ENCODE data around the gene DAAM2.

Gene DAAM2

DNA sequence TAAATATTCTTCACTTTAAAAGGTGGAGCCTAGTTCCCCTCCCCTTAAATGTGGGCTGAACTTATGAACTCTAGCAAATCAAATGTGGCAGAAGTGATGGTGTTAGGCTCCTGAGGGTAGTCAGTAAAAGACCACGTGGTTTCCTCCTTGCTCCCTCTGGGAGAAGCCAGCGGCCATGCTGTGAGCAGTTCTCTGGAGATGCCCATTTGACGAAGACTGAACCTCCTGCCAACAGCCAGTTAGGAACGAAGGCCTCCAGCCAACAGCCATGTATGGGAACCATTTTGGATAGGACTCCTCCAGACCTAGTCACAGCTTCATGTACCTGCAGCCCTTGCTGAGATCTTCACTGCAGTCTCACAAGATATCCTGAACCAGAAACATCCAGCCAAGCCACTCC, 149.6 kb downstream of the DAAM2 start:
- no peak for FAIRE-seq
- DNase-seq (ENCODE audit: extremely low spot score, insufficient read length, low read depth): no peak

GRCh38 chr6:39942903-39943580, 150.9 kb downstream of the DAAM2 start:
- DNase-seq (ENCODE audit: extremely low spot score, insufficient read length, low read depth): no peak
- FAIRE-seq: no peak

GRCh38 chr6:39945626-39946025, 153.4 kb downstream of the DAAM2 start:
- DNase-seq (ENCODE audit: extremely low spot score, insufficient read length, low read depth) (no peak), FAIRE-seq (no peak)

- FAIRE-seq (no peak), DNase-seq (ENCODE audit: extremely low spot score, insufficient read length, low read depth) (no peak)
Measured at GRCh38 chr6:39947611-39948068, 155.5 kb downstream of the DAAM2 start.

DNA sequence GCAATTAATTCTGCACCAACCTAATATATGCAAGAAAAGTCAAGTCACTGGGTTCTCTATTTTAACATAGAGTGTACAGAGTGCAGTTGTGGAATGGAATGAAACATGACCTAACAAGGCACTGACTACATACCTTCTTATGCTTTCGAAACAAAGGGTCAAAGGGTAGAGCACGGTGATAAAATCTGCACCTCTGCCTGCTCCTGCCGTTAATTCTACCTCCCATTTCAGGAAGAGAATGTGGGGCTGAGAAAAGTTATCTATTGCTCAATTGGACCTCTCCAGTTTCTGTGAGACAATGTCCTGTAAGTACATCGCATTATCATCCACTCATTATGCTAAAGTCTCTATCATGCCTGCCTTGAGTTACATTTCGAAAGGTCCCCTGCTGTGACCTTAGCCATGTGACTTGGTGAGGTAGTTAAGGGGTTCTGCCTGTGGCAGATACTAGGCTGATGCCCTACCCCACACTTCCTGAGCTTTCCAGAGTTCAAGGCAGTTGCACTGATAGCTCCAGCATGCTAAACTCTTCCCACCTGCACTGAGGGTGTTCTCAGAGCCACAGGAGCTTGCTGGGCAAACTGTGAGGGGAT, 156.1 kb downstream of the DAAM2 start:
- FAIRE-seq (no peak), DNase-seq (ENCODE audit: extremely low spot score, insufficient read length, low read depth) (no peak)

DNA sequence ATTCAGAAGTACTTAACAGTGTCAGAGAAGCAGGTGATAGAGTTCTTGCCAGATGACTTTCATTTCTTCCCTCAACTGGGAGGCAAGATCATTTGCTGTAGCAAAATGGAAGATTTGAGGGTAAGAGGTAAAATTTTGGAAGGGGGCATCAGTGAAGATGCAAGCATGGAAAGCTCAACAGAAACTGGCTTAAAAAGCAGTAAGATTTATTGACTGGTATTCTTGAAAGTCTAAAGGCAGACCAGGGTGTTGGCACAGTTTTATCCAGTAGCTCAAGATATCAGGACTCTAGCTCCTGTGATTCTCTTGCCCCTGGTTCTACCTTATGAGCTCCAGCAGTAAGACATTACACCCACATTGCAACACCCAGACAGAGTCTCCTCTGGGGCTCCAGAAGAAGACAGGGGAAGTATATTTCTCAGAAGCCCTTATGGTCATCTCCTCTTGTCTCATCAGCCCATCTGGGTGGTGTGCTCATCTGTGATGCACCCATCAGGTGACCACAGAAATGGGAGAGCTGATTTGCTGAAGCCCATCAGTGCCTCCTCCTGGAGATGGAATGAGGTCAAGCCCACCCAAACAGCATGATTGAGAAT, 158.0 kb downstream of the DAAM2 start:
- FAIRE-seq (no peak), DNase-seq (ENCODE audit: extremely low spot score, insufficient read length, low read depth) (no peak)

DNA sequence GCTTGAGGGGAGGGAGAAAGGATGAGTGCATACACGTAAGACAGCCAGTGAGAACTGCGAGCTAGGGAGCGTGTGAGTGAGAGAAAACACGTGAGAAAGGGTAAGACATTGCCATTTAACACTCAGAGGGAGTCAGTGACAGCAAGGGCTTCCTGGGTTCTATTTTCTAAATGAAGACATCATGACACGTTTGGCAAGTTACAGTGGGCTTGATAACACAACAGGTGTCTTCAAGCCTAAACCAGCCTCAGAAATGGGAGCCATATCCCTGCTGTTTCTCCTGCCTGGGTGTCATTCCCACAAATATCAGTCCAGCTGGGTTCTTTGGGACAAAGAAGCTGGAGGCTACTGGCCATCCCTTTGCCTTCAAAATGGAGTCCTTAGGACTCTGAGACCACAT, 159.0 kb downstream of the DAAM2 start:
- FAIRE-seq (no peak), DNase-seq (ENCODE audit: extremely low spot score, insufficient read length, low read depth) (no peak)

- no peak for FAIRE-seq
- DNase-seq (ENCODE audit: extremely low spot score, insufficient read length, low read depth): no peak
Measured at GRCh38 chr6:39951716-39952115, 159.5 kb downstream of the DAAM2 start.

DNA sequence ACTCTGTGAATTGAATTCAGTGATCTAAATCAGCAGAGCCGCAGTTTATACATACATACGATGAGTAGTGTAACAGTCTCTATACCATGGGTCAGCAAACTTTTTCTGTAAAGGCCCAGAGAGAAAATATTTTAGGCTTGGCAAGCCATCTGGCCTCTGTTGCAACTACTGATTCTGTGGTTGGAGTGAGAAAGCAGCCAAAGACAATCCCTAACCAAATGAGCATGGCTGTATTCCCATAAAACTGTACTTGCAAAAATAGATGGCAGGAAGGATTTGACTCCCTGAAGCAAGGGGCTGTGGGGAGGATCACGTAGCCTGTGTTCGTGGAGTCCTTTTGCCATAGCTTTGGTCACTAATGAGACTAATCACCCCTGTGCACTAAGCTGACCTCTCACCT, 160.0 kb downstream of the DAAM2 start:
- DNase-seq (ENCODE audit: extremely low spot score, insufficient read length, low read depth): no peak
- FAIRE-seq: no peak

DNA sequence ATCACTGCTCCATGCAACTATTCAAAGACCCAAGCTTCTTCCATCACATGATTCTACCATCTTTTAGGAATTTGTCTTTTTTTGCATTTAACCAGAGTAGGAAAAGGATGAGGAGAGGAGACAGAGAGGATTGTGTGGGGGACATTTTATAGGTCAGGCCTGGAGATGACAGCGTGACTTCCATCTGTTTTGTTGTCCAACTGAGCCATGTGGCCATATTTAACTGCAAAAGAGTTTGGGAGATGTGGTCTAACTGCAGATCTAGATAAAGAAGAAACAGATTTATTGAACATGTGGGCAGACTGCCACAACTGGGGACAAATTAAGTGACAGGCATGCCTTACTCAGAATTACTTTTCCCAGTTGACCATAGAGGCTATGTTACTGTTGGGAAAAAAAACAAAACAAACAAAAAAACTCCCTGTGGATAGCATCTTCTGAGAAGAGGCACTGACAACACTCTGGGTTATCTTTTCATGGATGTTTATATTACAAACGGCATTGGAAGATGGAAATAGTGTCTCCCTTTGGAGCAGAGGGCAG, 161.0 kb downstream of the DAAM2 start:
- DNase-seq (ENCODE audit: extremely low spot score, insufficient read length, low read depth): no peak

More for the DNA sequence above, 161.0 kb downstream of the DAAM2 start:
- FAIRE-seq: no peak
